UCSD-AML1 (cell line): Measurements from ENCODE around the gene CNN1.

Source experiments
- DNase-seq: peaks from one replicate; lab custom pipeline; 2025; ENCODE audit not compliant: unreplicated experiment; lab: John Stamatoyannopoulos, UW

Gene CNN1

DNA sequence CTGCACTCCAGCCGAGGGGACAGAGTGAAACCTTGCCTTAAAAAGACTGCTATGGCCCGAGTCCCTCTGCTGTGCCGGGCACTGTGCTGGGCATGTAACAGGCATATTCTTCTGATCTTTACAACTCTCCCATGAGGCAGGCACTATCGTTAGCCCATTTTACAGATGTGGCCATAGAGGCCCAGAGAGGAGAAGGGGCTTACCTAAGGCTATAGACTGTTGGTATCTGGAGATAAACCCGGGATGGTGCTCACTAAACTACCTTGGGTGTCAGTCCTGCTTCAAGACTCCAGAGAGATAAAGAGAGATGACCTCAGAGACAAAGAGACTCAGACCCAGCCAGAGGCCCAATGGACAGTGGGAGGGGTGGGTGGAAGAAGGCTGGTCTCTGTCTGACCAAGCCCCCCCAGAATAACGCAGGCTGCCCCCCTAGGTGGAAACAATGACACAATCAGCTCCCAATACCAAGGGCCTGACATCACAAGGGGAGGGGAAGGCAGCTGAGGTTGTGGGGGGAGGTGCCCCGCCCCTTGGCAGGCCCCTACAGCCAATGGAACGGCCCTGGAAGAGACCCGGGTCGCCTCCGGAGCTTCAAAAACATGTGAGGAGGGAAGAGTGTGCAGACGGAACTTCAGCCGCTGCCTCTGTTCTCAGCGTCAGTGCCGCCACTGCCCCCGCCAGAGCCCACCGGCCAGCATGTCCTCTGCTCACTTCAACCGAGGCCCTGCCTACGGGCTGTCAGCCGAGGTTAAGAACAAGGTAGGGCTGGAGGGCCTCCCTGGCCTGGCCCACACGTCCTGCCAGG, at the start of gene CNN1:
Gene CNN1 (plus strand): TSS at position 620 of the 805 bp plus-strand sequence. CDS start 77 bp downstream, at position 697.
- no peak for DNase-seq

DNA sequence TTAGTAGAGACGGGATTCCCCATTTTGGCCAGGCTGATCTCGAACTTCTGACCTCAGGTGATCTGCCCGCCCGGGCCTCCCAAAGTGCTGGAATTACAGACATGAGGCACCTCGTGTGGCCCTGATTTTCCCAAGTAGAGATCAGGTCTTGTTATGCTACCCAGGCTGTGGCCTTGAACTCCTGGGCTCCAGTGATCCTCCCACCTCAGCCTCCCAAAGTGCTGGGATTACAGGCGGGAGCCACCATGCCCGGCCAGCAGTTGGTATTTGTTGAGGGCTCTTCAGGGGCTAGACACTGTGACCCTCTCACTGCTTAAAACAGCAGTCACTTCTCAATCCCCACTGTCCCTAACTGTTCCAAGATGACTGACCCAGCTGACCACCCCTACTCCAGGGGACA, 49.3 kb upstream of the CNN1 start:
- DNase-seq, result no peak

DNA sequence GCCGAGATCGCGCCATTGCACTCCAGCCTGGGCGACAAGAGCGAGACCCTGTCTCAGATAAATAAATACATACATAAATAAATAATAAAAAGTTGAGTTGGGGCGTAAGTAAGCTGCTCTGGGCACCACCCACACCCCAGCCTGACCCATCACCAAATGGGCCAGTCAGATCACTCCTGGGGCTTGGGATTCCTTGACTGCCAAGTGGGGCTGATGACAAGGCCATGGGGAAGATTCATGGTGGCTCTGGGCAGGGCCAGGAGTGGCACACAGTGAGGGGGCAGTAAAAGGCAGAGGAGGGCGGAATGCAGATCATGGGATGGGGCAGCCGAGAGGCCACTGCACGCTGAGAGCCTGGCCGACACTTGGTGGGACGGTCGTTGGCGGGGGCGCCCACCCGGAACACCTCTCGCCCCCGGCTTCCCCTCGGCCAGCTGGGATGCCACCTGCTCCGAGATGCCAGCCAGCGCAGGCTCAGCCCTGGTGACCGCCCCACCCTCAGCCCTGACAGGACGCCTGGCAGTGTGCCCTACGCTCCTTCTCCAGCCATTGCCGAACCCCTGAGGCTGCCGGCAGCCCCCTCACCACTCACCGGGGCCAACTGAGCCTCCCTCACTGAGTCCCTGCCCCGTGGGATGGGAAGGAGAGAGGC, 43.9 kb upstream of the CNN1 start:
- no peak for DNase-seq

DNA sequence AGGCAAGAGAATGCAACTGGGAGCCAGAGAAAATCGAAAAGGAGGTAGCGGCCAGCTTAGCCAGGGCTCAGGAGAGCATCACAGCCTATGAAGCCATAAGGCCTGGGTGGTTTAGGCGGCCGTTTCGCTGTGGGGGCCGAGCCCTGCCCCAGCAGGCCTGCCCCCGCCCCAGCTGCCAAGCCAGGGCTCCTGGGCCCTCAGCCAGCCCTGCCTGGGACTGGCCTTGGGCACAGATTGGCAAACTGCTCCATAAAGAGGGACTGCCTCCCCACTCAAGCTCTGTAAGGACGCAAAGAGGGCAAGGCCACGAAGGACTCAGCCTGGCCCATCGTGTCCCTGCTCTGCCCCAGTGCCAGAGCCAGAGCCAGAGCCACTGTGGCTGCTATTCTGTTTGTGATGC, 43.2 kb upstream of the CNN1 start:
- DNase-seq, result no peak

- no peak for DNase-seq
These were observed 42.8 kb upstream of the CNN1 start for GRCh38 chr19:11495885-11496284.

- DNase-seq, result peak; percentile 65
These were observed 42.1 kb upstream of the CNN1 start for GRCh38 chr19:11496391-11497163.

- no peak for DNase-seq
These were observed 39.4 kb upstream of the CNN1 start for GRCh38 chr19:11499220-11499726.

DNA sequence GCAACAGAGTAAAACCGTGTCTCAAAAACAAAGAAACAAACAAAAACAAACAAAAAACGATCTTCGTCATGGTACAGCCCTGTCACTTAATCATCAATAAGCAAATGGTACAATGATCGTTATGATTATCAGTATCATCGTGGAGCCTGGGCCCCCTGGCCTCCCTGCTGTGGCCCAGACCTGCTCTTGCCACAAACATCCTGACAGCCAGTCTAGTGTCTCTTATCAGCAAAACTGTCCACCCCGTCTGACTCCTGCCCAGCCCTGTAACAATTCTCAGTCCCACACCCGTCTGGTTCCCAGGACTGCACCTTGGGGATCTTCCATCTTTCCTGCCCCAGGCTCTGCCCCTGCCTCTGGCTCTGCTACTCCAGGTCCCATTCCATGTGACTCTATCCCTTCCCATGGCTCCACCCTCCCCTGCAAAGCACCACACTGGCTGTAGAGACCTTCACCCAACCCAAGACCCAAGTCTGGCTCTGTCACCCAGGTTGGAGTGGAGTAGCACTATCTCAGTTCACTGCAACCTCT, 38.7 kb upstream of the CNN1 start:
- DNase-seq, result no peak

GRCh38 chr19:11504502-11505031, 34.1 kb upstream of the CNN1 start:
- no peak for DNase-seq

- DNase-seq, result peak; percentile 97
These were observed 33.6 kb upstream of the CNN1 start for GRCh38 chr19:11505032-11505503.

- peak; percentile 93 for DNase-seq
These were observed 33.0 kb upstream of the CNN1 start, which contains the start of gene ZNF653 for GRCh38 chr19:11505504-11506100. Gene ZNF653 (minus strand): TSS chr19:11505839. CDS start chr19:11505786, 53 bp downstream.

GRCh38 chr19:11506101-11506555, 32.5 kb upstream of the CNN1 start:
- no peak for DNase-seq

DNA sequence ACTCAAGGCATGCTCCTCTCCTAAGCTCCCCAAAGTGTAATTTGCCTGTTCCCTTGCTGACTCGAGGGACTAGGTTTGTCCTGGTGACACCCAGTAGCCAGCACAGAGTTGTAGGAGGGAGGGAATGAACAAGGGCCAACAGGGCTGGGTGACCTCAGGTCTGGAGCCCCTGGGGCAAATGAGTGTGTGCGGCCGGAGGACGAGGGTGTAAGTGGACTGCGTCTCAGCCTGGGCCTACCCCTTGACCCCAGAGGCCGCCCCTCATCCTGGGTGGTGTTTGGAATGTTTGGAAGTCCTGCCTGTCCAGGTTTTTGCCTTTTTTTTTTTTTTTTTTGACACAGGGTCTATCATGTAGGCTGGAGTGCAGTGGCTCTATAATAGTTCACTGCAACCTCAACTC, 31.7 kb upstream of the CNN1 start:
- DNase-seq, result no peak

DNA sequence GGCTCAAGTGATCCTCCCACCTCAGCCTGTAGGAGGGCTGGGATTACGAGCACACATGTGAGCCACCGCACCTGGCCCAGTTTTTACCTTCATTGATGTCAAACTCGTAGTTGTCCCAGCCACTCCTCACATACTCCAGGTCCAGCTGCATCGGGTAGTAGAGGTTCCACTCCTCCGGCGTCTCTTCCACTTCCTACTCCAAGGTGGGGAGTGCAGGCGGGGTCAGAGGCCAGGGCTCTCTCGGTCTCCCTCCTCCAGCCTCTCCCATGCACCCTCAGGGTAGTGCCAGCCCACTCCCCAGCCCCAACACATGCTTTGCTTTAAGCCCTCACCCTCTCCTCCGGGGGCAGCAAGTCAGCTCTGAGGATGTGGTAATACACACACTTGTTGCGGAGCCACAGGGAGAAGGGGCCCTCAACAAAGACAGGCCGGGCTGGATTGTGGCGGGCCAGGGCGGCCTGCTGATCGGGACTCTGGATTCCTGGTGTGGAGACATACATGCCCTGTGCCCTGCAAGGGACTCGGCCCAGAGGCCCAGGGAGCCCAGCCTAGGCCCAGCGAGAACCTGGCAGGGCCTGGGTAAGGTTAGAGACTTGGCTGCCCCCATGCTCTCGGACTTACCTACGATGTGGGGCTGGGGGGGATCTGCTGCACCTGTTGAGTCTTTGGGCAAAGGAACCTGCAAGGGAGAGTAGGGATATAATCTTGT, 31.1 kb upstream of the CNN1 start:
- no peak for DNase-seq

DNA sequence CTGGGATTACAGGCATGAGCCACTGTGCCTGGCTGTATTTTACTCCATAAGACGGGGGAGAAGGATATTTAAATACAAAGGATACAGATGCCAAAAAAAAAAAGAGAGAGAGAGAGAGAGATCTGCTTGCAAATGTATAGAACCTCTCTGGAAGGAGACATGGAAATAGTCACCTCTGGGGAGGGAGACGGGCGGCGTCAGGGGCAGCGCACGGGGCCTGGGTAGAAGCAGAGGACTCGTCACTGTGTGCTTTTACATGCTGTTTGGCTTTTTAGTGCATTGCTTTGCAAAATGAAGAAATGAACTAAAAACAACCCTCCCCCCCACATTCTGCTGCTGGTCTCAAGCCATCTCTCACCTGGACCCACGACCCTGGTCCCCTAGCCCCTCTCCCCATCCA, 28.2 kb upstream of the CNN1 start:
- no peak for DNase-seq

- no peak for DNase-seq
These were observed 24.7 kb upstream of the CNN1 start for GRCh38 chr19:11513946-11514345.

- no peak for DNase-seq
These were observed 19.5 kb upstream of the CNN1 start for GRCh38 chr19:11519138-11519537.

- peak; percentile 96 for DNase-seq
These were observed 9.9 kb upstream of the CNN1 start, which contains the start of gene ECSIT for GRCh38 chr19:11528551-11529341. Gene ECSIT (minus strand): TSS chr19:11529134. CDS start chr19:11519170, 9,964 bp downstream.

DNA sequence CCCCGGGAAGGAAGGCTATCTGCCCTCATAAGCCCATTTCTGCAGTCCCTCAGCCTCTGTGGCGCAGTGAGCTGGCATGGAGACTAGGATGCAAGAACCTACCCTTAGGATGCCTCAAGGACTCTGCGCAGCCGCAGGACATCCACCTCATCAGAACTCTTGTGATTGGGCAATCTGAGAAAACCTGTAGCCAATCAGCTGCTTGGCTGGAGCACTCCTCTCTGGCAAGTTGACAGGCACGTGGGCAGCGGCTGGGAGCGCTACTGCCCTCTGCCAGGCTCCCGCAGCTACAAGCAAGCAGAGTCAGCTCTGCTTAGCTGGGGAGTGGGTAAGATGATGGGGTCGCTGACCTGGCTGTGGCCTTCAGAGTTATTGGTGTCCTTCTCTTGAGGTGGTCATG, 8.2 kb upstream of the CNN1 start:
- DNase-seq, result peak; percentile 81
